GM19351 (cell line): ENCODE data around the gene MIAT.
A peak's percentile ranks its signal among the peaks of the same experiment; 100 is the strongest.

Experiments used
- ATAC-seq: cut with Tn5 transposase; IDR thresholded peaks from one replicate; pipeline ENCODE4 v1.9.1; 2021; ENCODE audit warnings: mild to moderate bottlenecking, moderate library complexity; ENCODE audit not compliant: unreplicated experiment

The MIAT gene

GRCh38 chr22:26665813-26666231 is 8.4 kb downstream of the MIAT start:
- ATAC-seq, result peak; percentile 35

DNA sequence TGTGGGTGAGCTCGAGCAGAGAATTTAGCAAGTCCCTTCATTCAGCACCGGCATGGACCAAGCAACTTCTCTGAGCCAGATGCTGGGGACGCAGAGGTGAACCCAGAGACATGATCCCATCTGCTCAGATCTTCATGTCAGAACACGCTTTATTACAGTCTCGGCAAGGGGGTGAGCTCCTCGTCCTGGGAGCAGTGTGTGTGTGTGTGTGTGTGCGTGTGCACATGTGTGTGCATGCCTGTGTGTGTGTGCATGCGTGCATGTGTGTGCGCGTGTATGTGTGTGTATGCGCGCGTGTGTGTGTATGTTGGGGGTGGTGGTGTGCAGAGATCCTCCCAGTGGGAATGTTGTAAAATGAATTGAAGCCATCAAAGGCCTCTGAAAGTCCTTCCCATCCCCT is 9.8 kb downstream of the MIAT start:
- no peak for ATAC-seq

DNA sequence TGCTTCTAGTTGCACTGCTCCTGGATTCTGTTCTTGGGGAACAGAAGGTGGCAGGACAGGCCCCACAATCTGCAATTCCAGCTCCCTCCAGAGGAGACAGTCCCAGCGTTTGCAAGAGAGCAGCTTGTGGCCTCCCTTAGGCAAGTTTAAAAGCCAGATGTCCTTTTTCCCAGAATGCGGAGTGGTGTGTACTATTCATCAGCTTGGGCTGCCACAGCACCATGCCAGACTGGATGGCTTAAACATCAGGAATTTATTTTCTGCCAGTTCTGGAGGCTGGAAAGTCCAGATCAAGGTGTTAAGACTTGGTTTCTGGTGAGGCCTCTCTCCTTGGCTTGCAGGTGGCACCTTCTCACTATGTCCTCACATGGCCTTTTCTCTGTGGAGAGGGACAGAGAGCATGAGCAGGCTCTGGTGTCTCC is 11.7 kb downstream of the MIAT start:
- ATAC-seq, result no peak

GRCh38 chr22:26670459-26670858 is 13.1 kb downstream of the MIAT start:
- no peak for ATAC-seq

DNA sequence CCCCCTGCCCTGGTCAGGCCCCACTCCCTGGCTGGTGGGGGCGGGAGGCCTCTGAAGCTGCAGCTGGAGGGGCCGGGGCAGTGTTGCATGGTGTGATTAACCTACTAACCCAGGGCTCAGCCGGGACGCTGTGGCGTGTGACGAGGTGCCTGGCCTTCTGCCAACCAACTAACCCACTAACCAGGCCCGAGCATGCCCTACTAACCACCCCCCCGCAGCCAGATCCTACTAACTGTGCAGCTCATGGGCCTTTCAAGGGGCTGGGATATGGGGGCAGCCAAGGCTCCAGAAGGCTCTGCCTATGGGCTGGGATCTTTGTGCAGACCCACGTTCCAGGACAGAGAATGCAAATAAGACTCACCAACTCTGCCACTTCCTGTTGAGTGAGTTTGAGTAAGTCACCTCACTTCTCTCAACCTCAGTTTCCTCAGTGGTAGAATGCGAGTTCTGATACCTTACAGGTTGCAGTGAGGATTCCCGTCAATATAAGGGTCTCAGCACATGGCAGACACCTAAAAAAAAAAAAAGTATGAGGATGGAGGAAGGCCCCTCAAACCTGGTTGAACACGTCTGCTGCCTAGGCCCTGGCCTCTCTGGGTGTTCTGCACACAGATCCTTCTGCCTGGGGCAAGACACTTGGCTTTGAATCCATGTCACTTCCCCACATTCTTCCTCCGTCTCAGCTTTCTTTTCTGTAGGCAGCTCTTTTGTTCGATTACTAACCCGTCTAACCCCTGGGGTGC is 14.1 kb downstream of the MIAT start:
- ATAC-seq, result peak; percentile 30

GRCh38 chr22:26672060-26672471 is 14.7 kb downstream of the MIAT start:
- ATAC-seq, result peak; percentile 9

DNA sequence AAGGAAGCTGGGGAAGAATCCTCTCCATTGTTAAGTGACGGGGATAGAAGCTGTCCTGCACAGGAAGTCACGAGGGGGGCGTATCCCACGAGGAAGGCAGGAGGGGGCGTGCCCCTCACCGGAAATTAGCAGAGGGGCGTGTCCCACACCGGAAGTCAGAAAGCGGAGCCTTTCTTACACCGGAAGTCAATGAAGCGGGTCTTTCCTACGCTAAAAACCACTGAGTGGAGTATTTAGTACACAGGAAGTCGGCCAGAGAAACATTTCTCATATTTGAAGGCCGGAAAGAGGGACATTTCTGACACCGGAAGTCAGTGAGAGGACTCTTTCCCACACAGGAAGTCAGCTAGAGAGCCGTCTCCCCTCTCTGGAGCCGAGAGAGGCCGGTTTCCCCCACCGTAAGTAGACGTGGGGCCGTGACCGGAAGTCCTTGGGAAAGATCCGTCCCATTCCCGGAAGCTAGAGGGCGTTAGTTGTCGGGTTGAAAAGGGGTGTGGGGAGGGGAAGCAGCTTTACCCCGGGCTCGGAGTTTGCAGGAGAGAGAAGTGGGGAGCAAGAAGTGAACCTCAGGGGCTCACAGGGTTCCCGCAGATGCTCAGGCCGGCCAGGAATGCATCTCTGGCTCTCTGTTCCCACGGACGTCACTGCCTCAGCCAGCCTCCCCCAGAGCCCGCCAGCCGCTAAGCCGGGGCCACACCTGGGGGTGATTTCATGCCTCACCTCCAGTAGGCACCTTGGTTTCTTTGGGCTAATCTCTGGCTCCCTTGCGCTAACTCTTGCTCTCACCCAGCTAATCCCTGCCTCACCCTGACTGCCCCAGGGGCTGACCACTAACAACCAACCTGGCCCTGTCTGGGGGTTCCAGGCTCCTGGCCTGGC is 15.4 kb downstream of the MIAT start:
- ATAC-seq, result peak; percentile 64

- no peak for ATAC-seq
These were observed 16.1 kb downstream of the MIAT start for GRCh38 chr22:26673486-26673885.

DNA sequence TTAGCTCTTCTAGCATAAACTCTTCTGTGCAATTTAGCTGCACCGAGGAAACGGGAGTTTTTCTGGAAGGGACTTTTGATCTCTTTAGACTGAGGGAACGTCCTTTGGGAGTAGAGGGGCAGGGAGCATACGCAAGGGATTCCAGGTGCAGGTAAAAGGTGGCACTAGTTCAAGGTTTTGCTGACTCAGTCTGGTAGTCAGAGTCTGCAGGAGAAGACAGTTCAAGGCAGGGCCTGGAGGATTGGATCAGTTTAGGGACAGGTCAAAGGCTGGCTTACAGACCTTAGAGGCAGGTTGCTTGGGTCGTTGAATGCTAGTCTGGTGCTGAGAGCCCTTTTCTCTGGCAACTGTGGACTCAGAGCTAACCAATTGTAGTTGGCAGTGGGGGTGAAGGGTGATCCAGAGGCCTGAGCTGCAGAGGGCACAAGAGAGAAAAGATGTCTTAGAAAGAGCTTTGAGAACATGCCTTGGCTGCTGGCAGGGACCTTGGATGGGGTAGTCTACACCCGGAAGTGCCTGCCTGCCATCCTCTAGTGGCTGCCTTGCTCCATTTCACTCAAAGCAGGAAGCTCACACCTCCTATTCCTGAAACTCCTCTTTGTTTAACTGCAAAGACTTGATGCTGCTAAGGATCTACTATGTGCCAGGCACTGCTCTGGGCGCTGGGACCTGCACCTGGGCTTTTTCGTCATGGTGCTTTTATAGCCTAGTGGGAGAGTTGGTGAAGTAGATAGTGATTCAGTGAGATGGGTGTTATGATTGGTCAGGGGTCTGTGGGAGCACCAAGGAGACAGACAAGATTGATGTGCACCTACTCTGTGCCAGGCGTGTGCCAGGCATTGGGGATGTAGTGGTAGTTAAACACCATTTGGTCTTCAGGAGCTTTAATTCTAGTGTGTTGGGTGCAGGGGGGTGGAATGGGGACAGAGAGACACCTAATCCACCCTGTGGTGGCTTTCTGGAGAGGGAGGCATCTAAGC is 17.1 kb downstream of the MIAT start:
- ATAC-seq, result no peak

- ATAC-seq, result no peak
These were observed 18.4 kb downstream of the MIAT start for GRCh38 chr22:26675687-26676268.

DNA sequence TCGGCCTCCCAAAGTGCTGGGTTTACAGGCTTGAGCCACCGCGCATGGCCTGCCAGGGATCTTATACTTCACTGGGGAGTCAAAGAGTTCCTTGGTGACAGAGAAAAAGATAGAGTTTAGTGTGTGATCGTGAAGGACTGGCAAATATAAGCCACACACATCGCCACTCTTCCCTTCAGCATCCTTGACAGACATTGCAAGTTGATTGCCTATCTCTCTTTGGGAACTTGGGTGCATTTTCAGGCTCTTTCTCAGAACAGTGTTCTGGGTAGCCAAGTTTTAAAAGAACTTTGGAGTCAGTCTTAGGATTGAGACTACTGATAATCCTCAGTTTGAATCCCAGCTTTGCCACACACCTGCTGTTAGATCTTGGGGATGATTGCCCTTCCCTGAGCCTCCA is 19.8 kb downstream of the MIAT start:
- ATAC-seq, result no peak

DNA sequence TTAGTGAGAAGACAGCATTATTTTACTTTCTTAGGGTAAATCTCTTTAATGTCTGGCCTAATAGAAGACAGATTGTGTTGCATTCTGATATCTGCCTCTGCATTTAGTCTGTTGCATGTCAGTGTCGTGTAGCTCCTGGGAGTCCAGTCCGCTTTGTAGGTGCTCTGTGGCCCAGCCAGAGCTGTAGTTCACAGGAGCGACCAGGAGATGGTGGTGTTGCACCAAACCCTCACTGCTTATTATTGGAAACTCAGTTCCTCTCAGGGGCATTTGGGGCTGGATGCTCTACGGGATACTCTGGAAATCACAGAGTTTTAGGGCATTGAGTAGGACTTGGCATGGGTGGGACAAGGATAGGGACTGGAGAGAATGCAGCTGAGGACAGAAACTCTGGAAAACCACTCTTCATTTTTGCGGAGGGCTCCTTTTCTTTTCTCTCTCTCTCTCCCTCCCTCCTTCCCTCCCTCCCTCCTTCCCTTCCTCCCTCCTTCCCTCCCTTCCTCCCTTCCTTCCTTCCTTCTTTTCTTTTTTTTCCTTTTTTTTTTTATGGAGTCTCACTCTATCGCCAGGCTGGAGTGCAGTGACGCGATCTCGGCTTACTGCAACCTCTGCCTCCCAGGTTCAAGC is 21.7 kb downstream of the MIAT start:
- ATAC-seq, result no peak

DNA sequence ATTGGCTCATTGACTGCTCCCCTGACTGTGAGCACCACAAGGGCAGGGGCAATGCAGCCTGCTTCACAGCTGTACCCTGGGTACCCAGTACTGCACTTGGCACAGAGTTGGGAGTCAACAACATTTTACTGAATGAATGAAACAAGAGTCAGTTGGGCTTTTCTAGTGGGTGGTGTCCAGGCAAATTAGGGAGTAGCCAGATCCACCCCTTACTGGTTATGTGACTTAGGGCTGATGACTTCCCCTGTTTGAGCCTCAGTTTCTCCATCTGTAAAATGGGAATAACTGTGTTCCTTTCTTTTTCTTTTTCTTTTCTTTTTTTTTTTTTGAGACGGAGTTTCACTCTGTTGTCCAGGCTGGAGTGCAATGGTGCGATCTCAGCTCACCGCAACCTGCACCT is 23.1 kb downstream of the MIAT start:
- ATAC-seq, result no peak

DNA sequence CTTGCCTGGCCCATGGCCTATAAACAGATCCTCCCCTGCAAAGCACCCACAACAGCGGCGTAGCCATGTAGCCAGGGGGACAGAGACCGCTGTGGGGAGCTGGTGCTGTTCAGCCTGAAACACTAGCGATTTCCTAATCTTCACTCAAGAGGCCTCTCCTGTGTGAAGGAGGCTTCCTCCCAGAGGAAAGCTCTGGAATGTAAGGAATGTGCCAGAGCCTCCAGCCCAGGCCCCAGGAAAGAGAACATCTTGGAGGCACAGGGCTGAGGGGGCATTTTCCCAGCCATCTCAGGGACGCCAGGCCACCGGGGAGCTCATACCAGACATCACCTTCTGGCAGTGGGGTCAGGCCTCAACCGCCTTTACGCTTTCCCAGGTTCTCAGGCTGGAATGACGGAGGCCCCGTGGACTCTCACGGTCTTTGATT is 24.0 kb downstream of the MIAT start:
- no peak for ATAC-seq

GRCh38 chr22:26684168-26684567 is 26.8 kb downstream of the MIAT start:
- ATAC-seq, result no peak

DNA sequence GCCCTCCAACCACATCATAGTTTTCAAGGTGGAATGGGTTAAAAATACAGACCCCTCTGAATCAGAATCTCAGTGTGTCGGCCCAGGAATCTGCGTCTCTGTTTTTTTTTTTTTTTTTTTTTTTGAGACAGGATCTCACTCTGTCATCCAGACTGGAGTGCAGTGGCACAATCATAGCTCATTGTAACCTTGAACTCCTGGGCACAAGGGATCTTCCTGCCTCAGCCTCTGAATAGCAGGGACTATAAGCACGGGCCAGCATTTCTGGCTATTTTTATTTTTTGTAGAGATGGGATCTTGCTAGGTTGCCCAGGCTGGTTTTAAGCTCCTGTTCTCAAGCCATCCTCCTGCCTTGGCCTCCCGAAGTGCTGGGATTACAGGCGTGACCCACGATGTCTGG is 28.2 kb downstream of the MIAT start:
- no peak for ATAC-seq

- no peak for ATAC-seq
These were observed 30.1 kb downstream of the MIAT start for GRCh38 chr22:26687439-26687838.

DNA sequence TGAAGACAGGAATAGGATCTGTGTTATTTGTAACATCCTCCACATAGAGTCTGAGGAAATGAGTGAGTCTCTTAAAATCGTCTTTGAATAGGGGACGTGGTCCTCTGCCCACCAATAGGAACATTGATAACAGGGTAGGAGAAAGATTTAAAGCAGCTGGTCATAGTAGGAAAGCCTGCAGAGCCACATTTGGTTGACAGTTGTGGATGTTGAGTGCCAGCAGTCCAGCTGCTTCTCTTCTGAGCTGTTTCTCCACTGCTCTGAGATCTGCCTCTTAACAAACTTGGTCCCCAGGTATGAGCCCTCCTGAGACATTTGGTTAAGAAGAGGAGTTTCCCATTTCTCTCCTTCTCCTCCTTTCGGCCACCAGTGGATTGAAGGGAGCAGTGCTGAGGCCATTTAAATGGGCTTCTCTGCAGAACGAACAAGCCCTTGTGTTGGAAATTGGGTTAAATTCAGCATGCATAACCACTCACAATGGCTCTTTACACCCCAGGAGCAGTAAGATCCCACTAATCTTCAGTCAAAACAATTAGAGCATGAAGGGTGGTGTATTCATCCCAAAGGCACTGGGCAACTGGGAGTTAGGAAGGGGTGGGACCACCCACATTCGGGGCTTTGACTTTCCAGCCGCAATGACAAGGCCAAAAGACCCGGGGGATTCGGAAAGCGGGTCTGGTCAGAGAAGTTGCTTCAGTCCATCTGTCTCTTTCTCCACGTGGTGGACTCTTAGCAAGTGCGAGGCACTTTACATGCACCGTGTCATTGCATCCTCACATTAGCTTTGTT is 32.3 kb downstream of the MIAT start:
- ATAC-seq, result no peak

GRCh38 chr22:26690654-26691376 is 33.4 kb downstream of the MIAT start:
- no peak for ATAC-seq
